ENCODE measurements around the gene CLVS2.

- TF ChIP-seq, protein P1, sequence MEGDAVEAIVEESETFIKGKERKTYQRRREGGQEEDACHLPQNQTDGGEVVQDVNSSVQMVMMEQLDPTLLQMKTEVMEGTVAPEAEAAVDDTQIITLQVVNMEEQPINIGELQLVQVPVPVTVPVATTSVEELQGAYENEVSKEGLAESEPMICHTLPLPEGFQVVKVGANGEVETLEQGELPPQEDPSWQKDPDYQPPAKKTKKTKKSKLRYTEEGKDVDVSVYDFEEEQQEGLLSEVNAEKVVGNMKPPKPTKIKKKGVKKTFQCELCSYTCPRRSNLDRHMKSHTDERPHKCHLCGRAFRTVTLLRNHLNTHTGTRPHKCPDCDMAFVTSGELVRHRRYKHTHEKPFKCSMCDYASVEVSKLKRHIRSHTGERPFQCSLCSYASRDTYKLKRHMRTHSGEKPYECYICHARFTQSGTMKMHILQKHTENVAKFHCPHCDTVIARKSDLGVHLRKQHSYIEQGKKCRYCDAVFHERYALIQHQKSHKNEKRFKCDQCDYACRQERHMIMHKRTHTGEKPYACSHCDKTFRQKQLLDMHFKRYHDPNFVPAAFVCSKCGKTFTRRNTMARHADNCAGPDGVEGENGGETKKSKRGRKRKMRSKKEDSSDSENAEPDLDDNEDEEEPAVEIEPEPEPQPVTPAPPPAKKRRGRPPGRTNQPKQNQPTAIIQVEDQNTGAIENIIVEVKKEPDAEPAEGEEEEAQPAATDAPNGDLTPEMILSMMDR (conservative IDR thresholded peaks at IDR 0.05 in 1 of 2, IDR thresholded peaks at IDR 0.05 in 1 of 2; ENCODE audit: low read depth in 1 of 2, low read length in 2 of 2) = no peak
- TF ChIP-seq EZH2 (IDR thresholded peaks at IDR 0.05; ENCODE audit: low read length, missing control alignments) = no peak
These were observed 109.5 kb downstream of the CLVS2 start for GRCh38 chr6:123105561-123105960.
